ENCODE data around the gene FGD2.

FGD2 gene

DNA sequence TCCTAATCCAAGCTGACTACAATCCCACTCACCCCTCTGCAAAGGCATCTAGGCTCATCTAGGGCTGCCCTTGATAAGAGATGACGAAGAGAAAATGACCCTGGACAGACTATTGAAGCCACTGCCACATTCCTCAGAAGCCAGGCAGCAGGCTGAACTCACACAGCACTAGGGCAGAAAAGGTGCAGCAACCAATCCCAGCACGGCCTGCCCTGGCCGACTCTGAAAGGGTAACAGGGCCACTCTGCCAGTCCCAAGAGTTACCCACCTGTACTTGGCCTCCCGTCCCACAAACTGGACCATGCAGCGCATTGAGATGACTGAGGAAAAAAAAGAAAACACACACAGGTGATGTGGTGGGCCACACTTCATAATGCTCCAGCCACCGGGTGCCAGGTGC lies 28.5 kb upstream of the FGD2 start:
- CTCF ChIA-PET, result interaction anchor here (2.9 to 7.0 kb wide), 2 partner anchors 41 to 70 kb away, joined by 11 to 54 read pairs; no protein-coding TSS in a partner anchor
- H3K4me1 Mint-ChIP-seq, result peaks cover 27% of the 10 kb centered on the region
- peak overlapping the region; percentile 62 for H3K27ac Mint-ChIP-seq
- peaks cover 66% of the 10 kb centered on the region for H3K36me3 Mint-ChIP-seq
- H3K4me3 Mint-ChIP-seq, result no peak overlapping the region
- DNase-seq, result no peak
- H3K27me3 Mint-ChIP-seq, result no peaks in the 10 kb centered on the region
- no peaks in the 10 kb centered on the region for H3K9me3 Mint-ChIP-seq

DNA sequence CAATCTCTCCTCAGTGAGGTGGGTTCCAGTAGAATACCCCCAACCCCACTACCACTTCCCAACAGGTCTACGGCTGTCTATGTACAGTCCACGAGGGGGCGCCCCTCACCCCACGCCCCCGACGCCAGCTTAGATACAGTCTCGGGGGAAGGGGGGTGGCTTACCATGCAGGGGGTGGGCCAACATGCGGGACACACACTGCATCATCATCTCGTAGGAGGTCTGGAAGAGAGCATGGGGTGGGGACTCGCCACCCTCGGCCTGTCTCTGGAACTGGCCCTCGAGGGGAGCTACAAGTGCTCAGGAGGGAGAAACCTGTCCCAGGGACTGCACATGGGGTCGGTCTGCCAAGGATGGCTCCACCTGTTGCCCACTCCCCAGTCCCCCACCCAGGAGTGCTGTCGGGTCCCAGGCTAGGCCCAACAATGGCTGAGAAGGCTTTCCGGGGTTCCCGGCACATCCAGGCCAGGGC lies 27.9 kb upstream of the FGD2 start:
- peaks cover 30% of the 10 kb centered on the region for H3K4me1 Mint-ChIP-seq
- DNase-seq, result no peak

DNA sequence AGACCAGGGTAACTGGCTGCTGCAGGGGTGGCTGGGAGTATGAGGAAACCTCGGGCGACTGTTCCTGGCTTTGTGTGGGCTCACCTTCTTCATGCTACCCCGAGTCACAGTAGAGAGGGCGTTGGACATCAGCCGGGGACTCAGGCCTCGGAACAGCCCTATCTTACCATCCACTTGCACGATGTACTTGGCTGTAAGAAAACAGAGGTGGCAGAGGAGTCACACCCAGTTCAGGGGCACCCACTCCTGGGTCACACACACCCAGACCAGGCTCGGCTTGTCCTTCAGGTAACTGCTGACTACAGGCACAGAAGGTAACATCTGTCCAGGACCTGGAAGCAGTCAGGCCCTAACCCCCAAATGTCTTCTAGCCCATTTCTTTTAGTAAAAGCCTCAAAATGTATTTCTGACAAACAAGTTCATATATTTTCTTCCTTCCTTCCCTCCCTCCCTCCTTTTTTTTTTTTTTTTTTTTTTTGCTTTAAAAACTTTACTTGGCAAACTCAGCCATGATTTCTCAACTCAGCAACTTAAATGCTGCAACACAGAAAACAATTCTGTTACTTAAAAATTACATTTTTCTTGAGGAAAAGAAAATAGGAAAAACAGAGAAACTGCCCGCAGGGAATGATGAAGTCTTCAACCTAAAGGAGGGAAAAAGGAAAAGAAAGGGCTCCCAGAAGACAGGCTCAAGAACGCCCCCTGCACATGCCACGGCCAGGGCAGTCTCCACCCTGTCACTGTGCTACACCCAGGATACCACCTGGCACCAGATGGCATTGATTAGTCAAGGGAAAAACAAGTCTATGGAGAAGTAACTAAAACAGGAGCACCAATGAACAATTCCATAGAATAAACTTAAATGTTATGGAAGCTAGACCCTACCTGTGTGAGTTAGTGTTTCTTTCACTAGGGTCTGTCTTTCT lies 26.8 kb upstream of the FGD2 start:
- H3K4me1 Mint-ChIP-seq, result peaks cover 32% of the 10 kb centered on the region
- no peaks in the 10 kb centered on the region for H3K9me3 Mint-ChIP-seq

More for the DNA sequence above, 27.9 kb upstream of the FGD2 start:
- Mint-ChIP-seq H3K9me3 (no peaks in the 10 kb centered on the region), H3K27ac (no peak overlapping the region), H3K27me3 (no peaks in the 10 kb centered on the region), H3K36me3 (peaks cover 63% of the 10 kb centered on the region), H3K4me3 (no peak overlapping the region)
- CTCF ChIA-PET, result interaction anchor here (0.6 to 7.0 kb wide), 3 partner anchors 40 to 71 kb away, joined by 3 to 54 read pairs (median 11); no protein-coding TSS in a partner anchor

DNA sequence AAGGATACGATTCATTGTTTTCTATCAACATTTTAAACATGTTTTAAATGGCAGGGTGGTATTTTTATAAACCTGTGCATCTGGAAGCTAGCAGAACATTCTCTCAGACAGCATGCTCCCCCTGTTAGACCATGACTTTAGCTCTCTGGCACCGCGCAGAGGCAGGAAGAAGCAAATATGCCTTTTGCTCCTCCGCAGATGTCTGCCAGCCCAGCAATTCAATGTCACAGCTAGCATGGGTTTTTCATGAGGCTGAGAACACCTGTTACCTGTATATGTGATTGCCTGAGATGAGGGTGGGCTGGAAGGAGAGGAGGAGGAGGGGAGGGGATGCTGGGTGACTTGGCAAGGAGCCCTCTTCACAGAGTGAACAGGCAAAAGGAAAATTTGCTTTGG lies 26.1 kb upstream of the FGD2 start:
- no peak overlapping the region for H3K4me3 Mint-ChIP-seq
- CTCF ChIA-PET, result interaction anchor here (0.6 to 7.0 kb wide), 18 partner anchors 8 to 377 kb away, joined by 3 to 54 read pairs (median 4); partner anchors contain the start of gene C6orf89
- DNase-seq, result peak; percentile 72
- peak overlapping the region; percentile 74 for H3K27ac Mint-ChIP-seq
- no peaks in the 10 kb centered on the region for H3K27me3 Mint-ChIP-seq
- peaks cover 32% of the 10 kb centered on the region for H3K4me1 Mint-ChIP-seq
- H3K36me3 Mint-ChIP-seq, result peaks cover 48% of the 10 kb centered on the region
- no peaks in the 10 kb centered on the region for H3K9me3 Mint-ChIP-seq

More for the DNA sequence above, 26.8 kb upstream of the FGD2 start:
- peaks cover 53% of the 10 kb centered on the region for H3K36me3 Mint-ChIP-seq
- no peak for DNase-seq
- CTCF ChIA-PET, result interaction anchor here (0.9 to 7.0 kb wide), 16 partner anchors 8 to 336 kb away, joined by 3 to 54 read pairs (median 3); partner anchors contain the start of gene C6orf89
- H3K27ac Mint-ChIP-seq, result peak overlapping the region; percentile 74
- H3K4me3 Mint-ChIP-seq, result no peak overlapping the region
- no peaks in the 10 kb centered on the region for H3K27me3 Mint-ChIP-seq

DNA sequence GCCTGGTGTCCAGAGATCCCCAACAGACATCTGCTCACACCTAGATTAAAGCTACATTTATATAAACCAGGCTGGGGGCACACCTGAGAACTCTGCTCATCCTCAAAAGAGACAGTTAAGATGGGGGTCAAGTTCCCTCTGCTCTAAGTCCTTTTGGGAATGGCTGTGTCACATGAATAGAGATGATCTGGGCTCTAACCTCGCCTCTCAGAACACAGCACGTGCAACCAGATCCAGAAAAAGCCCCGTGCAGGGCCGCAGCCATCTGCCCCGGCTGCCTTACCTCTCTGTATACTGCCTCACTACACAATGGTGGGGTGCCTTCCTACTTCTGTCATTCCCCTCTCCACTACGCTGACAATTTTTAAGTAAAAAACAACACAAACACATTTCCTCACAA lies 25.3 kb upstream of the FGD2 start:
- Mint-ChIP-seq H3K27ac (peak overlapping the region; percentile 4), H3K27me3 (no peaks in the 10 kb centered on the region), H3K36me3 (peaks cover 43% of the 10 kb centered on the region), H3K9me3 (no peaks in the 10 kb centered on the region), H3K4me3 (no peak overlapping the region), H3K4me1 (peaks cover 32% of the 10 kb centered on the region)
- CTCF ChIA-PET, result interaction anchor here (0.6 to 7.0 kb wide), 8 partner anchors 24 to 377 kb away, joined by 3 to 54 read pairs (median 3); no protein-coding TSS in a partner anchor
- DNase-seq, result no peak

DNA sequence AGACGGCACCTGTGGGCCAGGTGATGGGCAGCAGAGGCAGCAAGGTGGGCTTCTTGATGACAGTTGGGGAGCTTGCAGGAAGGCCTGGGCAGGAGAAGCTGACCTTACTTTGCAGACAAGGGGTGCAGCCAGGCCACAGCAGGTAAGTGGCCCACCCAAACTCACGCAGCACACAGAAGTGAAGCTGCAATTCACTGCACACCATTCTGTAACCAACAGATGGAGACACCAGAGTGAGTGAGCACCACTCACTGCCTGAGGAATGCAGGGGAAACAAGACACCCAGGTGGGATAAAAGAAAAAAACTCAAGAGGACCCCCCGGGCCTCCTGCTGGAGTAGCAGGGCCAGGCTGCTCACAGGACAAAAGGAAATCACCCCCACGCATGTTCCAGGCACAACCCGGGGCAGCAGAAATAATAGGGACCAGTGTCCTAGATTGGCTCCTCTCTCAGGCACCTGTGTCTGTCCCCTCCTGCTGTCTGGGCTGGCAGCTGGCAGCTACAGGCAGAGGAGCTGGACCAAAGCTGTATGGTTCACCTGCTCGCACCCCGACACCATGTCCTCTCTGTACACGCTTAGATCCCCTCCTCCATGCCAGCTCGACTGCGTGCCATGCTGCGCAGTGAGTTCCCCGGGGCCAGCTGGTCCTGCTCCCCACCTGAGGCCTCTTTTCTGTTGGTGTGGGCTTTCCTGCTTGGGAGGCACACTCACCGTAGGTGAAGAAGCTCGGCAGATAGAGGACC lies 24.4 kb upstream of the FGD2 start:
- H3K27ac Mint-ChIP-seq, result peak overlapping the region; percentile 4
- H3K27me3 Mint-ChIP-seq, result no peaks in the 10 kb centered on the region
- peaks cover 35% of the 10 kb centered on the region for H3K36me3 Mint-ChIP-seq
- DNase-seq, result no peak
- H3K4me1 Mint-ChIP-seq, result peaks cover 32% of the 10 kb centered on the region
- H3K4me3 Mint-ChIP-seq, result no peak overlapping the region
- CTCF ChIA-PET, result interaction anchor here (1.0 to 7.0 kb wide), 5 partner anchors 10 to 215 kb away, joined by 3 to 54 read pairs (median 6); partner anchors contain the start of gene C6orf89
- H3K9me3 Mint-ChIP-seq, result no peaks in the 10 kb centered on the region

DNA sequence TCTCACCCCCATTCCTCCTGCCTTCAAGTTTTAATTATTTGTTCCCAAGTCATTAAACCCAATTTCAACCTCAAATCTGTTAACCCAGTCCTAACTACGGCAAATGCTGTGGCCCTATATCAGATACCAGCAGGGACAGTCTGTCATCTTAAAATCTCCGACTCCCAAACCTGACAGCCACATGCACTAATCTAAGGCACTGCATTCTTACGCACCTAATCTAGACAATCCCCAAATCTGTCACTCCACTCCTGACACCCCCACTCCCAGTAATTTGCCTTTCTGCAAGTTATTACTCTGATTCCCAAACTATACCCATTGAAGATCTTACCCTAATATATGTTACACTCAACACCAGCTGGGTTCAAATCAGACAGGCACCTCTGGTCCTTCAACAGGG lies 21.9 kb upstream of the FGD2 start:
- H3K4me3 Mint-ChIP-seq, result no peak overlapping the region
- H3K27me3 Mint-ChIP-seq, result no peaks in the 10 kb centered on the region
- CTCF ChIA-PET, result interaction anchor here (3.3 kb wide), 1 partner anchor 35 kb away, joined by 17 read pairs; no protein-coding TSS in a partner anchor
- H3K36me3 Mint-ChIP-seq, result peaks cover 17% of the 10 kb centered on the region
- no peaks in the 10 kb centered on the region for H3K9me3 Mint-ChIP-seq
- peaks cover 43% of the 10 kb centered on the region for H3K4me1 Mint-ChIP-seq
- DNase-seq, result no peak
- H3K27ac Mint-ChIP-seq, result no peak overlapping the region

DNA sequence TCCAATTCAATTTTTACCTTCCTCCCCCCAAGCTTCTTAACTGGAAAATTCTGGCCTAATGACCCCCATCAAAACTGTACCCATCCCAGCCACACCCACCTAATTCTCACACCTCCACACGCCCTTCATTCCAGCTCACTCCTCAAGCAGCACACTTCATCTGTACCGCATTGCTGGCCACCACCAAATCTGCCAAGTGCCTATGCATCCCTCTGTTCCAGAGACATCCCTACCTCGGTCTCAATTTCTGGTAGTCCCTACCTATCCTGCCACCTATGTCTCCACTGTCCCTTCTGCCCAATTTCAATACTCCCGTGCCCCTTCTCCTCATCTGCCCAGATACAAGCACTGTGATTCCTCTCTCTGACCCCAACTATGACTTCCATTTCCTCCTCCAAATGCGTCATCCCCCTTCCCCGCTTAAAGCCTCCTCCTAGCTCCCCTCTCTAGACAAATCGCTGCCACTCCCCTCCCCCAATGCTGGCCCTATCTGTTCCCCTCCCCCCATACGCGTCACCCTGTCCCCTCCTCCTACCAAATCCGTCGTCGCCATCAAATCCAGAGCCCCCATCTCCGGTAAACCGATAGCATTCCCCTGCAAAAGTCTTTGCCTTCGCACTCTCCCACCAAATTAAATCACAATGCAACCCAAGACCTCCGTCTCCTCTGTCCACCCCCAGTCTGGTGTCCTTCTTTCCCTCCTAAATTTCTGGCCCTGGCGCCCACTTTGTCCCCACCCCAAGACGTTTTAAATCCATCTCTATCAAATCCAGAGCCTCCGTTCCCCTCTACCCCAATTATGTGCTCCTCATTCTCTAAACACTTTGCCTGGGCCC lies 20.7 kb upstream of the FGD2 start:
- peaks cover 8% of the 10 kb centered on the region for H3K27me3 Mint-ChIP-seq
- DNase-seq, result peak; percentile 69
- no peak overlapping the region for H3K4me3 Mint-ChIP-seq
- CTCF ChIA-PET, result interaction anchor here (0.9 to 3.3 kb wide), 3 partner anchors 34 to 225 kb away, joined by 3 to 17 read pairs (median 6); no protein-coding TSS in a partner anchor
- H3K36me3 Mint-ChIP-seq, result peaks cover 8% of the 10 kb centered on the region
- H3K27ac Mint-ChIP-seq, result no peak overlapping the region
- H3K4me1 Mint-ChIP-seq, result peaks cover 34% of the 10 kb centered on the region
- H3K9me3 Mint-ChIP-seq, result no peaks in the 10 kb centered on the region

DNA sequence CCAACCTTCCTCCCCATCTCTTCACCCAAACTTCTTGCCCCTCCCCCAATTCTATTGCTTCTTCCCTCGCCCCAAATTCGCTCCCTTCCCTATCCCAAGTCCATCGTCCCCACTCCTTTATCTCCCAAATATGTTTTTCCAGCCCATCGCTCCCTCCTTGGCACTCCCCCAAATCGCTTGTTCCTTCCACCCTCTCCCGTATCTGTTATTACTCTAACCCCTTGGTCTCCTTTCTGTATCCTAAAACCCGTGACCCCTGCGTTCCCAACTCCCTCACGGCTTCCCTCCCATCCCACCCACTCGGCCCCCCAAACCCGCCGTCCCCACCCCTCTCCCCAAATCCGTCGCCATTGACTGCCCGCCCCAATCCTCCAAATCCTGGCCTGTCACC lies 20.0 kb upstream of the FGD2 start:
- Mint-ChIP-seq H3K27me3 (peaks cover 9% of the 10 kb centered on the region), H3K27ac (no peak overlapping the region), H3K36me3 (peaks cover 8% of the 10 kb centered on the region), H3K4me1 (peaks cover 29% of the 10 kb centered on the region), H3K9me3 (no peaks in the 10 kb centered on the region), H3K4me3 (no peak overlapping the region)
- CTCF ChIA-PET, result interaction anchor here (1.4 to 3.3 kb wide), 2 partner anchors 33 to 225 kb away, joined by 6 to 17 read pairs; no protein-coding TSS in a partner anchor
- DNase-seq, result no peak

DNA sequence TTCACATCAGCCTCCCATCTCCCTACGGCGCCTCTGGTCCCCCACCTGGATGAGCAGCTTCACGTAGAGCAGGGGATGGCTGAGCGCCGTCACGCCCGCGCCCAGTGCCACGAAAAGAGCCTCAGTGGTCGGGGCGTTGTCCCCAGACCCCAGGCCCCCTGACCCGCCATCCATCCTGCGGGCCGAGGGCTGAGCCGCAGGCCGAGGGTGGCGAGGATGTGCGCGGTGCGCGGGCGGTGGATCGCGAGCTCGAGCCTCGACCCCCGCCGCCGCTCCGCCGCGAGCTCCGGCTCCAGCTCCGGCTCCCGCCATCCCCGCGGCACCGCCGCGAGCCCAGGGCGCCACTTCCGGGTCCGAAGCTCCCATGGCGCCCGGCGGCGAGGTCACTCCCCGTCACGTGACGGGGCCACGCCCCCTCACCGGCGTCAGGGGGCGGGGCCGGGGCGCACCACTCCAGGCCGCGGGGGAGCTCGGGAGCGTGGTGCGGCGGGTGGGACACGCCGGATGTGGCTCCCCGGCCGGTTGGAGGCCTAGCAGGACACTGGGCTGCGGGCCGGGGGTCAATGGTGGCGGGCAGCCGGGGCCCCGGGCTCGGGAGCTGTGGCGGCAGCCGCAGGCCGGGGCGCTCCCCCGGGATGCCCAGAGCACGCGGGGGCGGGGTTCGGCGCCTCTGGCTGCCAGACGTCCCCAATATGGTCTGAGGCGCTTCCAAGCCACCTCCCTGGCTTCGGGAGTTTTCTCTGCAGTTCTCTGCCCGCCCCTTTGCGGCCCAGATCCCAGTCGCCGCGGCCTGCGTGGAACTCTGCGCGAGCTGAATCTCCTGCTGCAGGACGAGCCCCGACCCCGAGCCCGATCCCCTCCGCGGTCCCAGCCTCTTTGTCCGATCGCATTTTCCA lies 19.4 kb upstream of the FGD2 start, which contains the start of gene MTCH1:
Gene MTCH1, minus strand, starts transcription at position 389 of the 896 bp plus-strand sequence. Its CDS starts 23 bp downstream, at position 366.
- H3K4me3 Mint-ChIP-seq, result peak within 1 kb of the TSS; percentile 91
- CTCF ChIA-PET, result interaction anchor here (0.8 to 3.3 kb wide), 3 partner anchors 32 to 224 kb away, joined by 3 to 17 read pairs (median 6); partner anchors contain the start of gene C6orf89
- H3K4me1 Mint-ChIP-seq, result peaks cover 24% of the 10 kb centered on the region
- DNase-seq, result peak; percentile 88
- no peaks in the 10 kb centered on the region for H3K9me3 Mint-ChIP-seq
- H3K27me3 Mint-ChIP-seq, result peaks cover 13% of the 10 kb centered on the region
- peak within 1 kb of the TSS; percentile 95 for H3K27ac Mint-ChIP-seq
- H3K36me3 Mint-ChIP-seq, result peaks cover 8% of the 10 kb centered on the region

DNA sequence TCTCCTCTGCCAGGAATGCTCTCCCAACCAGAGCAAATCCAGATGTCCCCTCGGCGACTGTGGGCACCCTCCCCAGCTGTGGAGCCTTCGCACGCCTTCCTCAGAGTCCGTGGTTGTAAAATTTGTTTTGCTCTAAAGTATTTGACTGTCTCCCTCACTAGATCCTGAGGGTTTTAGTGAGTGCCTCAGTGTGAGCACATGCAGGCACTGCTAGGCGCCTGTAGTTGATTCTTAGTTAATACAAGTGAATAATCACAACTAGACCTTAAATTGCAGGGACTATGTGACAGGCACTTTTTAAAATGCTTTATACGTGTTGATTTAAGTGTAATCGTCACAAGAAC lies 18.8 kb upstream of the FGD2 start:
- DNase-seq, result no peak
- peak overlapping the region; percentile 91 for H3K4me3 Mint-ChIP-seq
- H3K9me3 Mint-ChIP-seq, result no peaks in the 10 kb centered on the region
- peaks cover 20% of the 10 kb centered on the region for H3K27me3 Mint-ChIP-seq
- CTCF ChIA-PET, result interaction anchor here (1.4 to 3.3 kb wide), 2 partner anchors 32 to 223 kb away, joined by 6 to 17 read pairs; no protein-coding TSS in a partner anchor
- H3K36me3 Mint-ChIP-seq, result peaks cover 6% of the 10 kb centered on the region
- peak overlapping the region; percentile 95 for H3K27ac Mint-ChIP-seq
- H3K4me1 Mint-ChIP-seq, result peaks cover 21% of the 10 kb centered on the region

DNA sequence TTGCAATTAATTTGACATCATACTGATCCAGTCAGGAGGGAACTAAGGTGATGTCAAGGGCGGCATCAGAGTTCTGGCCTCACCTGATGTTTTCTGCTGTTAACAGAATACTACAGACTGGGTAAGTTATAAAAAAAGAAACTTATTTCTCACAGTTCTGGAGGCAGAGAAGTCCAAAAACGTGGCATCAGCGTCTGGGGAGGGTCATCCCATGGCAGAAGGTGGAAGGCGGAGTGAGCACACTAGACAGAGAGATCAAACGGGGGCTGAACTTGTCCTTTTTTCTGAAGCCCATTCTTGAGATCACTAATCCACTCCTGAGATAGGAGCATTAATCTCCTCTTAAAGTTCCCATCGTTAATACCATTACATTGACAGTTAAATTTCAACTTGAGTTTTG lies 16.2 kb upstream of the FGD2 start:
- Mint-ChIP-seq H3K27ac (no peak overlapping the region), H3K4me1 (peaks cover 14% of the 10 kb centered on the region), H3K4me3 (no peak overlapping the region), H3K27me3 (peaks cover 34% of the 10 kb centered on the region), H3K9me3 (no peaks in the 10 kb centered on the region), H3K36me3 (peaks cover 2% of the 10 kb centered on the region)
- CTCF ChIA-PET, result no interaction called here
- no peak for DNase-seq

Data from activated naive CD4-positive, alpha-beta T cell treated with anti-CD3 and anti-CD28 coated beads, Interleukin-2, amount 10 ng/mL, durations not matched to agents 7 days and 5 days (primary cell).